ENCODE results near the gene FERMT3.

The FERMT3 gene

DNA sequence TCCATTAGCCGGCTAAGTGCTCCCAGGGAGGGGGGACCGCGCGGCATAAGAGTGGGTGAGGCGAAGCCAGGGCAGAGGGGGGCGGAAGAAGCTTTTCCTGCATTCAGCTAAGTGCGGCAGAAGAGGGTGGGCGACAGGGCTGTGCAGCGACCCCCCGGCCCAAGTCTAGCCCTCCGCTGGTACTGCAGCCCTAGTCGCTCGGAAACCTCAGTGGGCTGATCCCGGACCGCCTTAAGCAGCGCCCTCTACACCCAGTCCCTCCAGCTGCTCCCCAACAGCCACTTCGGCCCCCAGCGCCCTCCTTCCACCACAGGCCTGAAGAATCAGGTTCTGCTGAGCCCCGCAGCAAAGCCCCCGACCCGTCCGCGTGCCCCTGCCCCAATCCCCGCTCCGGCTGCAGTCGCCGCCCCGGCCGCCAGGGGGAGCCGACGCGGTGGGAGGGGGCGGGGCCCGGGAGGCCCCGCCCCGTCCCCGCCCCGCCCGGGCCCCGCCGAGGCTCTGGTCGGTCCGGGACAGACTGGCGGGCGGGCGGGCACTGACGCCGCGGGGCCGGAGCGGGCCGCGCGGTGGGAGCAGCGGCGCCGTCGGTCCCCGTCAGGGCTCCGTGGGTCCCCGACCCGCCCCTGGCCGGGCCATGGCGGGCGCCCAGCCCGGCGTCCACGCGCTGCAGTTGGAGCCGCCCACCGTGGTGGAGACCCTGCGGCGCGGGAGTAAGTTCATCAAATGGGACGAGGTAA is 44.7 kb downstream of the FERMT3 start, which contains the start of gene PLCB3:
Gene PLCB3, plus strand, starts transcription at position 515 of the 737 bp plus-strand sequence. Its CDS starts 120 bp downstream, at position 635.
- no peak for DNase-seq

DNA sequence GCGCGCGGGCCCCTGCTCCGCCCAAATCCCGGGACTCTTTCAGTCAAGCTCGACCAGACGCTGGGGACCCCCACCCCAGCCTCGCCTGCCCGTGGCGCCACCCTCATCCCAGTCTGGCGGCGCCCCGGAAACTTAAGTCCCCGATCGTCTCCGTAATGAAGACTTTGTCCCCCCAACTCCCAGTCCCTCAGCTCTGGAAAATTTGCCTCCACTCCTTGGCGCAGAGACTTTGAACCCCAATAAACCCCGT is 45.2 kb downstream of the FERMT3 start:
- DNase-seq = no peak

DNA sequence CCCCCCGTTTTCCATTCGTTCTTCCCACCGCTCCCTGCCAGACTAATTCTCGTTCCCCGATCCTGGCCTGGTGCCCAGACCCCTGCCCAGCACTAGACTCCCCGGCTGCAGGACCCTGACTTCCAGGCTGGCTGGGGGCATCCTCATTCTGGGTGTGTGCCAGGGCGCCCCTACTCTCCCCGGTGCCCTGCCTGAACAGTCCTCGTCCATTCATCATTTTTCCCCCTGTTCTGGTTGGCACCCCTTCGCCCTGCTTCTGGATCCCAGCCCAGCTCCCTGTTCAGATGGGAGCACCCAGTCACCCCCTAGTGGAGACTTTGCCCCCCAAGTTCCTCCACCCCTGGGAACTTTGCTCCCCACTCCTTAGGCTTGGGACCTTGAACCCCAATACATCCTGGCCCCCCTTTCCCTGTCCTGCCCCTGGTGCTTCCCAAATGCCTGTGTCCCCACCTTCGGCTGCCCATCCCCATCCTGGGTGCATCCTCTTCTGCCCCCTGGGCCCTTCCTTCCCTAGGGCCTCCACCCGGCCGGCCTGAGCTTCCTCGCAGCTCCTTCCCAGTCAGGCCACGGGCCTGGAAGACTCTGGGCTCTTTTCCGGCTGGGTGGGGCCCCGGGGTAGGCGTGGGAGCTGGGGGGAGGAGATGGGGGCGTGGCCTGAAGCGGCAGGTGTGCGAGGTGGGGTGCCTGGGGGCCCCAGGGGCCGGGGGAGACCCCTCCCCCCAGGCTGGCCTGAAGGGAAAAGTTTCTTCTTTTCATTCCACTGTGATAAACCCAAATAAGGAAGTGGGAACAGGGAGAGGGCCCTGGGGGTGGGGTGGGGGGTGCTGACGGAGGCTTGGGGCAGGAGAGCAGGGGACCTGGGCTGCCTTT is 45.7 kb downstream of the FERMT3 start:
- DNase-seq = no peak

DNA sequence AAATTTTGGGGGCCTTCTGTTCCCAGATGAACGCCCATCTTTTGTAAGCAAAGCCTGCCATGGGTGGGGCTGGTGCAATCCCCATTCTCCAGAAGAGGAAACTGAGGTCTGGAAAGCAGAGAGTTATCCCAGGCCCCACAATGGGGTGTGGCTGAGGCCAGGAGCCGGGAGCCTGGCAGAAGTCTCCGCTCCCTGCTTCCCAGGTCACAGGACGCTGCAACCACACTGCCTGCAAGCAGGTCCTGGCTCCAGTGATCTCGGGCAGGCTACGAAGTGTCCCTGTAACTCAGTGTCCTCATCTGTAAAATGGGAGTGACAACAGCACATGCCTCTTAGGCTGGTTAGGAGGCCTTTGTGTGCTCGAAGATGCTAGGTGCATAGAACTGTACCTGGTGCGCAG is 46.5 kb downstream of the FERMT3 start:
- no peak for DNase-seq

DNA sequence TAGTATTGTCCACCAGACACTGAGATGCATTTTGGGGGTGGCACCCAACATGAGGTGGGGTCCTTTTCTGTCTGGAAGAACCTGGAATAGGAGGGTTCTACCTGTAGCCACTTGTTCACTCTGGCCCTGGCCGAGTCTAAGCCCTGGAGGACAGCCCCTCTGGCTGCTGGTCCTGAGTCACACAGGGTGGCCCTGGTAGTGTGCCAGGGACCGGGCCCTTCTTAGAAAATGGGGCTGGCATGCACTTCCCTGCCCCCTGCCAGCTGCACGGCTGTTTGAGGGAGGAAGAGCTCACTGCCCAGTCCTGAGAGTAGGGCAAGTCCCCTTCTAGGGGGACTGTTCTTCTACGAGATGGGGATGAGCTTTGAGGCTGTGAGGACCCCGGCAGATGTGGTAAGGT is 47.0 kb downstream of the FERMT3 start:
- no peak for DNase-seq

DNA sequence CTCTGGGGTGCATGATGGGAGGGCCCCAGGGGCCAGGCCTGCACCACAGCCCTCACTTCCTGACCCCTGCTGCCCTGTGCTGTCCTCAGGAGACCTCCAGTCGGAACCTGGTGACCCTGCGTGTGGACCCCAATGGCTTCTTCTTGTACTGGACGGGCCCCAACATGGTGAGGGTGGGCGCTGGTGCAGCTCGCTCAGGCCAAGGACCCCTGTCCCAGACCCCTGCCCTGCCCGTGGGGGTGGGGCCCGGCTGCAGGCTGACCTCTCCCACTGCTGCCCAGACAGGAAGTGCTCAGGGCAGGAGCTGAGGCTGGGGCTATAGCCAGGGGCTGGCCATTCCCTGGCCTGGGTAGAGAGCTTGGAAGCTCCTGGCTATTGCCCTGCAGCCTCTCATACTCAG is 47.8 kb downstream of the FERMT3 start:
- no peak for DNase-seq

DNA sequence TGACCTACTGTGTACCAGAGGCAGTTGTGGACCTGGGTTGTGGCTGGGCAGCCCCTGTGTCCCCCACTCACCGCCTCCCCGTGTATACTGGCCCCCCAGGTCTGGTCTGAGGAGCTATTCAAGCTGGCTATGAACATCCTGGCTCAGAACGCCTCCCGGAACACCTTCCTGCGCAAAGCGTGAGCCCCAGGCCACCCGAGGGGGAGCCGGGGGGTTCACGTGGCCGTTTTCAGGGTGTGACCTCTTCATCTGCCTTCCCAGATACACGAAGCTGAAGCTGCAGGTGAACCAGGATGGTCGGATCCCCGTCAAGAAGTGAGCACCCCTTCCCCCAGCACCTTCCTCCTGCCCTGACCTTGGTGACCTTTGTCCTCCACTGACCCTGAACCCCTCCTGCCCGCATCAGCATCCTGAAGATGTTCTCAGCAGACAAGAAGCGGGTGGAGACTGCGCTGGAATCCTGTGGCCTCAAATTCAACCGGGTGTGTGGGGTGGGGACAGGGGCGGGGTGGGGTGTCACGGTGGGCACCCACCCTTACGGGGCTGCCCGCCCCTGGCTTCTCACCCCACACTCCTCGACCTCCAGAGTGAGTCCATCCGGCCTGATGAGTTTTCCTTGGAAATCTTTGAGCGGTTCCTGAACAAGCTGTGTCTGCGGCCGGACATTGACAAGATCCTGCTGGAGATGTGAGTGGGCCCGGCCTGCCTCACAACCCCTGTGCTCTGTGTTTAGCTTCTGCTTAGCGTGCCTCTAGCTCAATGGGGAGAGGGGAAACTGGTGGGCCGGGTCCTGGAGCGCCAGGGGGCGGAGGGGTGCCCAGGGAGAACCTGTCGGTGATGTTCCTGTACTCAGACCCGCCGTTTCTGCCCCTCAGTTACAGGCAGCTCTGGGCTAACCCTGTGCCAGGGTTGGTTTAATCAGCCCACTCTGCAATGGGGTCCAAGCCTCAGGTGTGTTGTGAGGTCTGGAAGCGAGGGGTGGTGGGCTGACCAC is 48.9 kb downstream of the FERMT3 start:
- DNase-seq = no peak

DNA sequence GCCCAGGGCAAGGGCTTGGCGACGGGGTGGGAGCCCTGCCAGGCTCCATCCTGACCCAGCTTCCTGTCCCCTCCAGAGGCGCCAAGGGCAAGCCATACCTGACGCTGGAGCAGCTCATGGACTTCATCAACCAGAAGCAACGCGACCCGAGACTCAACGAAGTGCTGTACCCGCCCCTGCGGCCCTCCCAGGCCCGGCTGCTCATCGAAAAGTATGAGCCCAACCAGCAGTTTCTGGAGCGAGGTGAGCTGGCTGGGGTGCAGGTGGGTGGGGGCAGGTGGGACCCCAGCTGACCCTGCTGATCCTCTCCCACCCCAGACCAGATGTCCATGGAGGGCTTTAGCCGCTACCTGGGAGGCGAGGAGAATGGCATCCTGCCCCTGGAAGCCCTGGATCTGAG is 49.8 kb downstream of the FERMT3 start:
- DNase-seq = no peak

DNA sequence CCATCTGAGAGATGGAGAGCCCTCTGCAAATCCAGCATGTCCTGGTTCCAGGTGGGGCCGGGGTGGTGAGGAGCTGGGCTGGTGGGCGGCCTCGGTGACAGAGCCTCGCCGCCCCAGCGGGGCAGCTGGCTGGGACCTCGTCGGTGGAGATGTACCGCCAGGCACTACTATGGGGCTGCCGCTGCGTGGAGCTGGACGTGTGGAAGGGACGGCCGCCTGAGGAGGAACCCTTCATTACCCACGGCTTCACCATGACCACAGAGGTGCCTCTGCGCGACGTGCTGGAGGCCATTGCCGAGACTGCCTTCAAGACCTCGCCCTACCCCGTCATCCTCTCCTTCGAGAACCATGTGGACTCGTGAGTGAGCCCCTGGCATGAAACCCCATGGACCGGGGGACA is 51.8 kb downstream of the FERMT3 start:
- no peak for DNase-seq

DNA sequence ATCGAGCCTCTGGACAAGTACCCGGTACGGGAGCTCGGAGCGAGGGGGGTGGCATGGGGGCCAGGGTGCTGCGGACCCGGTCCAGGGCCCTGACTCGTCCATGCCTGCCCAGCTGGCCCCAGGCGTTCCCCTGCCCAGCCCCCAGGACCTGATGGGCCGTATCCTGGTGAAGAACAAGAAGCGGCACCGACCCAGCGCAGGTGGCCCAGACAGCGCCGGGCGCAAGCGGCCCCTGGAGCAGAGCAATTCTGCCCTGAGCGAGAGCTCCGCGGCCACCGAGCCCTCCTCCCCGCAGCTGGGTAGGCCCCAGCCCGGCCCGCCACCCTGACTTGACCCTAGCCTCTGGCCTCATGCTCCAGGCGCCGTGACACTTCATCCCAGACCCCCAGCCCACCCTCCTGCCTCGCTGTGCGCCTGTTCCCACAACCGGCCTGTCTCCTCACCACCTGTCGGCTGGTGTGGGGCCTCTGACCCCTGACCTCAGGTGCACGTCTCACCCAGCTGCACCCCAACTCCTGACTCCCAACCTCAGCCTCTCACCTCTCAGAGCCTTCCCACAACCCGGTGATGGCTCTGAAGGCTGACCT is 52.5 kb downstream of the FERMT3 start:
- DNase-seq = no peak

DNA sequence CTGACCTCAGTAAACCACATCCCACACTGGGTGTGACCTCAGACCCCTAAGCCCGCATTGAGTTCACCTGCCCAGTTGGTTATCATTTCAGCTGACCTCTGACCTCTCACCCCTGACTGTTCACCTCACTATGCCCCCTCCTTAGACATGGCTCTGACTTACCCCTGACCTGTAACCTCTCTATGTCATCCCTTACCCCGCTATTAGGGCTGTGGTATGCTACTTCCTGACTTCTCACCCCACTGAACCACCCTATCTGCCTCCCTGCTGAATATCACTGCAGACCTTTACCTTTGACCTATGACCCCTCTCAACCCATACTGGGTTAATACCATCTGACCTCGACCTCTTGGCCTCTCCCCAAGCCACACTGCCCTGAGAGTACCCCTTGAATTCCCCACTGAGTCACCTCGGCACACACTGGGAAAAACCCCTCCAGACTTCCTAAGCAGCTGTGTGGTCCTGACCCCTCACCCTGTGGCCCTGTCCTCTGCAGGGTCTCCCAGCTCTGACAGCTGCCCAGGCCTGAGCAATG is 53.1 kb downstream of the FERMT3 start:
- DNase-seq = no peak

DNA sequence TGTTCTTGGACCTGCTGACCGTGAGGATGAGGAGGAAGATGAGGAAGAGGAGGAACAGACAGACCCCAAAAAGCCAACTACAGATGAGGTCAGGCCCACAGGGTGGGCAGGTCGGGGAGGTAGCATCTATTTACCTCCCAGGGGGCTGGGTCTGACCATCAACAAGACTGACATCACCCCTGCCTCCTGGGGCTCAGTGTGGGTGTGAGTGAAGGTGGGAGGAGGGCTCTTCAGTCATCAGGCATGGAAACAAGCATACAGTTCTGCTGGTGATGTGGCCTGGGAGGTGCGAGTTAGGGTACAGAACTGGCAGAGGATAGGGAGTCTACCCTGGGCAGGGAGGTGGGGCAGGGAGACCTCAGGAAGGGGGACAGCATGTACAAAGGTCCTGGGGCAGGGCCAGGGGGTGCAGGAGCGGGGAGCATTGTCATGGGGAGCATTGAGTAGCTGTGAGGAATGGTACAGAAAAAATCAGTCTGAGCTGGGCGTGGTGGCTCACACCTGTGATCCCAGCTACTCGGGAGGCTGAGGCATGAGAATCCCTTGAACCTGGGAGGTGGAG is 53.7 kb downstream of the FERMT3 start:
- no peak for DNase-seq

DNA sequence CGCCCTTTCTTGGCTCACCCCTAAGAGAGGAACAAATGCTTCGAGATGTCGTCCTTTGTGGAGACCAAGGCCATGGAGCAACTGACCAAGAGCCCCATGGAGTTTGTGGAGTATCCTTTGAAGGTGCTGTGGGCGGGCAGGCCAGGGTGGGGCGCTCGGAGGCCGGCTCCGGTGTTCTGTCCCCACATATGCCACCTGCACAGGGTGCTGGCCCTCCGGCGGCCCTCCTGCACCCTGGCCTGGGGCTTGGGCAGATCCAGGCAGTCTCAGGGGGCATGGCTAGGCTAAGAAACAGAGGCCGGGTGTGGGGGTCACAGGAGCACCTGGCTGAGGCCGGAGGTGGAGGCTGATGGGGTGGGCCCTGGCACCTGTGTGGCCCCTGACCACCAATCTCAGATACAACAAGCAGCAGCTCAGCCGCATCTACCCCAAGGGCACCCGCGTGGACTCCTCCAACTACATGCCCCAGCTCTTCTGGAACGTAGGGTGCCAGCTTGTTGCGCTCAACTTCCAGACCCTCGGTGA is 55.1 kb downstream of the FERMT3 start:
- no peak for DNase-seq

DNA sequence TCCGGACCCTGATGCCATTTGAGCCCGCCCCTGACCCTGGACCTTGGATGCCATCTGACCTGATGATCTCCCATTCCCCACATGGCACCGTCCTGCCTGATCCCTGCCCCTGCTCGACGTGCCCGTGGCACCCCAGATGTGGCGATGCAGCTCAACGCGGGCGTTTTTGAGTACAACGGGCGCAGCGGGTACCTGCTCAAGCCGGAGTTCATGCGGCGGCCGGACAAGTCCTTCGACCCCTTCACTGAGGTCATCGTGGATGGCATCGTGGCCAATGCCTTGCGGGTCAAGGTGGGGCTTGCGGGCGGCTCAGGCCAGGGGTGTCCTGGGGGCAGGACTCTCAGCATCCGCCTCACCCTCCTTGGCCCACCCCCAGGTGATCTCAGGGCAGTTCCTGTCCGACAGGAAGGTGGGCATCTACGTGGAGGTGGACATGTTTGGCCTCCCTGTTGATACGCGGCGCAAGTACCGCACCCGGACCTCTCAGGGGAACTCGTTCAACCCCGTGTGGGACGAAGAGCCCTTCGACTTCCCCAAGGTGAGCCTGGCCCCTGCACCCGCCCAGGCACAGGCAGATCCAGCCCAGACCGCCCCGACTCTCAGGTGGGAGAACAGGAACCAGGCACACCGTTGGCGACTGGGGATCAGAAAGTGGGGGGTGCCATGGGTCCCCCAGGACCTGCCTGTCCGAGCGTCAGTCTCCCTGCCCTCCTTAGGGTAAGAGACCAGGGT is 55.9 kb downstream of the FERMT3 start:
- DNase-seq = no peak

DNA sequence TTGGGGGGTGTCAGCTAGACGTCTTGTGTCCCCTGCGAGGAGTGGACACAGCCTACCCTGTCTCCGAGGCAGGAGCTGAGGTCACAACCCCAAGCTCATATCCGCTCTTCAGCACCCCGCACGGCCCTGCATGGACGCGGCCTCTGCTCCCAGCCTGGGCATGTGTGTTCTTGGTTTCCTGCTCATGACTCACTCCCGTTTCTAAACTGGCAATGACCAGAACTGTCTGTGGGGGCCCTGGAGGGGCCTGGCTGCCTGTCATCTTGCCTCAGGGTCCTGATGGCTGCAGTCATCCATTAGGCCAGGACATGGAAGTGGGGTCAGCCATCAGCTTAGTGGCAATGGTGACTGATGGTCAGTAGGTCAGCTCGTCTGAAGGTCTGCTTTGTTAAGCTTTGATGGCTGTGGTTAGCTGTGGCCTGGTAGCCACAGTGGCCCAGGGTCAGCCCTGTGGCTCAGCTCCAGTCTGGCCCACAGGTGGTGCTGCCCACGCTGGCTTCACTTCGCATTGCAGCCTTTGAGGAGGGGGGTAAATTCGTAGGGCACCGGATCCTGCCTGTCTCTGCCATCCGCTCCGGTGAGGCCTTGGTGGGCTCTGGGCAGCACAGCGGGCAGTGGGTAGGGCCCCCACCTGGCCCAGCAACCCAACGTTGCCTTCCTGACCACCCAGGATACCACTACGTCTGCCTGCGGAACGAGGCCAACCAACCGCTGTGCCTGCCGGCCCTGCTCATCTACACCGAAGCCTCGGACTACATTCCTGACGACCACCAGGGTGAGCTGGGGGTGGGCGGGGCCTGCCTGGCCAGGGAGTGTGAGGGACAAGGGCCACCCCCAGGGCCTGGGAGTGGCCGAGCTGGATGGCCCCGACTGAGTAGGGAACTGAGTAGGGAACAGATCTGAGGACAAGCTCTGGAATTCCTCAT is 56.8 kb downstream of the FERMT3 start:
- no peak for DNase-seq

DNA sequence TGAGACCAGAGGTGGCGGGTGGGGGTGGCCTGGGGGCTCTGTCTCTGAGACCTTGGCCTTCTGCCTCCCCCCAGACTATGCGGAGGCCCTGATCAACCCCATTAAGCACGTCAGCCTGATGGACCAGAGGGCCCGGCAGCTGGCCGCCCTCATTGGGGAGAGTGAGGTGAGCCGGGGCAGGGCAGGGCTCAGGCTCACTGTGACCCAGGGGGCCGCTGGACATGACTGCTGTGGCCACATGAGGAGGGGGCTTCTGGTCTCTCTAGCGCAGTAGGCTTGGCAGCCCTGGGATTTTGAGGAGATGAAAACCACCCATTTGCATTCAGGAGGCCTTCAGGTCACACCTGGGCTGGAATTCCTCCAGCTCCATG is 57.4 kb downstream of the FERMT3 start:
- no peak for DNase-seq

DNA sequence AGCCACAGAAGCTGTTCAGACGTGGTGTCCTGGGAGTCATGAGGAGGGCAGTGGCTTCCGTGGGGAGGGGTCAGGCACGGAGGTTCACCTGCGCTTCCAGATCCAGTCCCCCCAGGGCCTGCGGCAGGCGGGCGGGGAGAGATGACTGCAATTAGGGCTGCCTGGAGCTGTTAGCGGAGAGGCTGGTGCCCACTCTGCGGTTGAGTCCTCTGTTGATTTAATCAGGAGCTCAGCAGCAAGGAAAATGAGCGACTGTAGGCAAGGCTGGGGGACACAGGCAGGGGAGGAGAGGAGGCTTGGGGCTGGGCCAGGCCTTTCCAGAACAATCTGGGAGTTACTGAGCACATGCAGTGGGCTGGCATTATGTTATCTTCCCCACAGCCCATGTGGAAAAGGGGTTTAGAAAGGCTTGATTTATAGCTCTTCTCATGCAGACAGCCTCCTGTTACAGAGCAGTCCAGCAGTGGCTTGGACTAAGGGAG is 57.9 kb downstream of the FERMT3 start:
- DNase-seq = no peak

DNA sequence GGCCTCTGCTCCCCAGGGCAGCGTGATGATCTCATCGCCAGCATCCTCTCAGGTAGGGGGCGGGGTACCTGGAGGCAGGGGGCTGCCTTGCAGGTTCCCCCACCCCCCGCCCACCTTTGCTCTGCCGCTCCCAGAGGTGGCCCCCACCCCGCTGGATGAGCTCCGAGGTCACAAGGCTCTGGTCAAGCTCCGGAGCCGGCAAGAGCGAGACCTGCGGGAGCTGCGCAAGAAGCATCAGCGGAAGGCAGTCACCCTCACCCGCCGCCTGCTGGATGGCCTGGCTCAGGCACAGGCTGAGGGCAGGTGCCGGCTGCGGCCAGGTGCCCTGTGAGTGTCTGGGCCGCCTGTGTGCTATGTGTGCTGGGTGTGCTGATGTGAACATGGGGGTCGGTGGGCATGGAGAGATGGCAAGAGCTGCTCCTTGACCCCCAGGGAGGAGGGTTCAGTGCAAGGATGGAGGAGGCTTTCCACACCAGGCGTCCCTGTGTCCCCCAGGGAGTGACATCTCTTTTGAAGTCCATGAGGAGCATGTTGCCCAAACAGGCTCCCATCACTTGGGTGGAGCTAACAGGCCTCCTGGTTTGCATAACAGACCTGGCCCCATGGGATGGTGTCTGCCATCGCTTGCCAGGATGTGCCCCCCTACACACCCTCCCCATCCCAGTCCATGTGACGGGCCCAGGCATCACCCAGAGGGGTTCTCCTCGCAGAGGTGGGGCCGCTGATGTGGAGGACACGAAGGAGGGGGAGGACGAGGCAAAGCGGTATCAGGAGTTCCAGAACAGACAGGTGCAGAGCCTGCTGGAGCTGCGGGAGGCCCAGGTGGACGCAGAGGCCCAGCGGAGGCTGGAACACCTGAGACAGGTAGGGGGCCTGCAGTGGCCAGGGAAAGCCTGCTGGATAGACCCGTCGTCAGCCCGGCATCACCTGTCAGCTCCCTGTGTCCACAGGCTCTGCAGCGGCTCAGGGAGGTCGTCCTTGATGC is 58.9 kb downstream of the FERMT3 start:
- no peak for DNase-seq

DNA sequence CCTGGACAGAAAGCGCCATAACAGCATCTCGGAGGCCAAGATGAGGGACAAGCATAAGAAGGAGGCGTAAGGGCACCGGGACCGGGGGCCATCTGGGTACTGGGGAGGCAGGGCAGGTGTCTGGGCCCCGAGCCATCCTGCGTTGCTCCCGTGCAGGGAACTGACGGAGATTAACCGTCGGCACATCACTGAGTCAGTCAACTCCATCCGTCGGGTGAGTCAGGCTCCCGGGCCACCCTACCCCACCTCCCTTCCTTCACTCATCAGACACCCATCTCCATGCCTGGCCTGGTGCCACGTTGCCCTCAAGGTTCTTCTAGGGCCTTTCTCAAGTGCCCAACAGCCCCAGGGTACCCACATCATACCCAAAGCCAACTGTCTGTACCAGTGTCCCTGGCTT is 59.8 kb downstream of the FERMT3 start:
- DNase-seq = no peak
